Measurements from ENCODE around the gene LYRM4. TPM values are rescaled to one million over a fixed set of nuclear protein-coding genes. Genes with fewer than 3 reads are reported as not detected.

The LYRM4 gene
- total RNA-seq, 4 donors from 2014 or later, result 21.4 to 47.8 (median 26.2) TPM

GRCh38 chr6:5202941-5203340 lies 57.8 kb downstream of the LYRM4 start:
- no peak for TF ChIP-seq CTCF (IDR thresholded peaks at IDR 0.05)
- ATAC-seq (ENCODE audit: low FRiP score), result no peak

GRCh38 chr6:5202206-5202605 lies 58.5 kb downstream of the LYRM4 start:
- no peak for TF ChIP-seq CTCF (IDR thresholded peaks at IDR 0.05)
- DNase-seq (ENCODE audit: low spot score) (no peak), ATAC-seq (ENCODE audit: low FRiP score) (no peak)

More at GRCh38 chr6:5202941-5203340, 57.8 kb downstream of the LYRM4 start:
- no peak for DNase-seq (ENCODE audit: low spot score)

- ATAC-seq (ENCODE audit: low FRiP score) (no peak), DNase-seq (ENCODE audit: low spot score) (no peak)
- no peak for TF ChIP-seq CTCF (IDR thresholded peaks at IDR 0.05)
Measured at GRCh38 chr6:5201271-5201670, 59.5 kb downstream of the LYRM4 start.

GRCh38 chr6:5199702-5200101 lies 61.0 kb downstream of the LYRM4 start:
- no peak for ATAC-seq (ENCODE audit: low FRiP score)

GRCh38 chr6:5199283-5199682 lies 61.5 kb downstream of the LYRM4 start:
- no peak for DNase-seq (ENCODE audit: low spot score)
- no peak for ATAC-seq (ENCODE audit: low FRiP score)
- TF ChIP-seq CTCF (IDR thresholded peaks at IDR 0.05), result no peak

More at GRCh38 chr6:5199702-5200101, 61.0 kb downstream of the LYRM4 start:
- DNase-seq (ENCODE audit: low spot score), result no peak
- TF ChIP-seq CTCF (IDR thresholded peaks at IDR 0.05), result no peak

- no peak for ATAC-seq (ENCODE audit: low FRiP score)
- no peak for DNase-seq (ENCODE audit: low spot score)
- no peak for TF ChIP-seq CTCF (IDR thresholded peaks at IDR 0.05)
Measured at GRCh38 chr6:5197084-5197483, 63.7 kb downstream of the LYRM4 start.

- DNase-seq (ENCODE audit: low spot score) (no peak), ATAC-seq (ENCODE audit: low FRiP score) (no peak)
- no peak for TF ChIP-seq CTCF (IDR thresholded peaks at IDR 0.05)
Measured at GRCh38 chr6:5192135-5192794, 68.5 kb downstream of the LYRM4 start.

Measured in omental fat pad (tissue), 4 donors.